Measurements from ENCODE around the gene AKR1C8.
A peak's percentile ranks its signal among the peaks of the same experiment; 100 is the strongest.
"Not testable (repeated sequence)": the region's sequence is repeated elsewhere in the genome, so short reads cannot be mapped to it uniquely, and the experiment has no call there.

The AKR1C8 gene

DNA sequence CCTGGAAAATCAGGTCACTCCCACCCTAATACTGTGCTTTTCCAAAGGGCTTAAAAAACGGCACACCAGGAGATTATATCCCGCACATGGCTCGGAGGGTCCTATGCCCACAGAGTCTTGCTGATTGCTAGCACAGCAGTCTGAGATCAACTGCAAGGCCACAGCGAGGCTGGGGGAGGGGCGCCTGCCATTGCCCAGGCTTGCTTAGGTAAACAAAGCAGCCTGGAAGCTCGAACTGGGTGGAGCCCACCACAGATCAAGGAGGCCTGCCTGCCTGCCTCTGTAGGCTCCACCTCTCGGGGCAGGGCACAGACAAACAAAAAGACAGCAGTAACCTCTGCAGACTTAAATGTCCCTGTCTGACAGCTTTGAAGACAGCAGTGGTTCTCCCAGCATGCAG is 38.0 kb upstream of the AKR1C8 start:
- H3K4me3 ChIP-seq (ENCODE audit: low read depth, low read length); H3K14ac ChIP-seq (ENCODE audit: low read length); H3K23ac ChIP-seq (ENCODE audit: low read length); H3K27ac ChIP-seq (ENCODE audit: low read depth, low read length); H2AK5ac ChIP-seq (ENCODE audit: low read length); H3K9me3 ChIP-seq (ENCODE audit: insufficient read depth, low read depth, low read length); H2BK12ac ChIP-seq (ENCODE audit: low read length); H4K12ac ChIP-seq (ENCODE audit: low read depth, low read length); H3K9ac ChIP-seq (ENCODE audit: low read length); DNase-seq; H4K8ac ChIP-seq (ENCODE audit: low read depth, low read length); H3K79me1 ChIP-seq (ENCODE audit: low read length); H2AFZ ChIP-seq (ENCODE audit: insufficient read depth, low read length, poor library complexity); H2BK5ac ChIP-seq (ENCODE audit: low read depth, low read length, poor library complexity); H2BK120ac ChIP-seq (ENCODE audit: insufficient read depth, low read length, poor library complexity); H3K18ac ChIP-seq (ENCODE audit: low read length); H3K79me2 ChIP-seq (ENCODE audit: control insufficient read depth, insufficient read depth, low read length, poor library complexity); H3K4me2 ChIP-seq (ENCODE audit: low read length); H3K4ac ChIP-seq (ENCODE audit: low read depth, low read length); H3K27me3 ChIP-seq (ENCODE audit: insufficient read depth, low read length); H3K4me1 ChIP-seq (ENCODE audit: control insufficient read depth in 1 of 2, insufficient read depth in 2 of 2, low read length in 2 of 2); H4K91ac ChIP-seq (ENCODE audit: low read depth, low read length); H3K36me3 ChIP-seq (ENCODE audit: control insufficient read depth in 1 of 2, insufficient read depth in 2 of 2, low read length in 2 of 2): not testable (repeated sequence)
- no CpG with 5 or more reads among the region's 7 CpGs for WGBS (ENCODE audit: extremely low coverage, insufficient coverage, insufficient read length)

DNA sequence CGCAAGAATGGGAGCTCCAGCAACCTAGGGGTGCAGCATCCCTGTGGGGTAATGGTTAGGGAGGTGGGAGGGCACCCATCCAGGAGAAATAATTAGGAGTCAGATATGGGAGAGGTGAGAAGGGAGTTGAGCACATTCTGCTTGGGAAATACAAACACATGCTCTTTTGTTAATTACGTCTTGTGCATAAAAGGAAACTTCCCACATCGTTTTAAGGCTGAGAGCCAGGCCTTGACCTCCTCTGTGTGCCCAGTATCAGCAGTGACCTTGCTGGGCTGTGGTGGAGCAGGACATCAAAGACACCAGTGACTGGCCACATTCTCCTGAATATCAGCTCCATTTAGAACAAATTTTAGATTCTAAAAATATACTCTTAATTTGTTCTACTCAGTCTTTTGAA is 34.3 kb upstream of the AKR1C8 start:
- no peaks in the 10 kb centered on the region for H3K79me2 ChIP-seq (ENCODE audit: control insufficient read depth, insufficient read depth, low read length, poor library complexity)
- no peak overlapping the region for H4K12ac ChIP-seq (ENCODE audit: low read depth, low read length)
- no peak for DNase-seq
- no peak overlapping the region for H4K8ac ChIP-seq (ENCODE audit: low read depth, low read length)
- H3K4me2 ChIP-seq (ENCODE audit: low read length), result no peak overlapping the region
- no peak overlapping the region for H3K4ac ChIP-seq (ENCODE audit: low read depth, low read length)
- H3K27me3 ChIP-seq (ENCODE audit: insufficient read depth, low read length), result no peaks in the 10 kb centered on the region
- peak overlapping the region; percentile 85 for H3K23ac ChIP-seq (ENCODE audit: low read length)
- no CpG with 5 or more reads among the region's 3 CpGs for WGBS (ENCODE audit: extremely low coverage, insufficient coverage, insufficient read length)
- H2BK5ac ChIP-seq (ENCODE audit: low read depth, low read length, poor library complexity), result no peak overlapping the region
- no peaks in the 10 kb centered on the region for H3K36me3 ChIP-seq (ENCODE audit: control insufficient read depth in 1 of 2, insufficient read depth in 2 of 2, low read length in 2 of 2)
- no peak overlapping the region for H3K27ac ChIP-seq (ENCODE audit: low read depth, low read length)
- H3K4me1 ChIP-seq (ENCODE audit: control insufficient read depth in 1 of 2, insufficient read depth in 2 of 2, low read length in 2 of 2), result no peaks in the 10 kb centered on the region
- no peak overlapping the region for H2AK5ac ChIP-seq (ENCODE audit: low read length)
- peak overlapping the region; percentile 22 for H3K9ac ChIP-seq (ENCODE audit: low read length)
- no peak overlapping the region for H2AFZ ChIP-seq (ENCODE audit: insufficient read depth, low read length, poor library complexity)
- H3K79me1 ChIP-seq (ENCODE audit: low read length), result no peaks in the 10 kb centered on the region
- H3K14ac ChIP-seq (ENCODE audit: low read length), result no peak overlapping the region
- no peak overlapping the region for H3K4me3 ChIP-seq (ENCODE audit: low read depth, low read length)
- no peak overlapping the region for H2BK12ac ChIP-seq (ENCODE audit: low read length)
- H3K18ac ChIP-seq (ENCODE audit: low read length), result no peak overlapping the region
- no peak overlapping the region for H4K91ac ChIP-seq (ENCODE audit: low read depth, low read length)
- no peak overlapping the region for H2BK120ac ChIP-seq (ENCODE audit: insufficient read depth, low read length, poor library complexity)
- no peaks in the 10 kb centered on the region for H3K9me3 ChIP-seq (ENCODE audit: insufficient read depth, low read depth, low read length)

DNA sequence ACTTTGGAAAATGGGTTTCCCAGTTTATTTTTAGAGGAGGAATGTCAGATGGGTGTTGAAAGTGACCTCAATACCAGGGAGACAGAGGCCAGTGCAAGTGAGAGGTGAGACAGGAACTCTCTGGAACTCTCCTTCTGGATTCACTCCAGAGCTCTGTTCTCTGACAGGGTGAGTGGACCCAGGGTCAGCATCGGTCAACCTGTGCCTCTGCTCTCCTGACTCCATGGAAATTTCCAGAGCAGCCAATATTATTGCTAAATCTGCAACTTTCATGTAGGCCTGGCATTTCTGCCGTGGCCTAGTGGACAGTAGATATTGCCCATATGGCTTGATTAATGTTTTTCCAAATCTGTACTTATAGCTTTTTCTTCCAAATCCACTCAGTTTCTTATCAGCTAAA is 31.9 kb upstream of the AKR1C8 start:
- no peaks in the 10 kb centered on the region for H3K36me3 ChIP-seq (ENCODE audit: control insufficient read depth in 1 of 2, insufficient read depth in 2 of 2, low read length in 2 of 2)
- H3K18ac ChIP-seq (ENCODE audit: low read length), result no peak overlapping the region
- no peak overlapping the region for H2AK5ac ChIP-seq (ENCODE audit: low read length)
- H2BK12ac ChIP-seq (ENCODE audit: low read length), result no peak overlapping the region
- H3K4me2 ChIP-seq (ENCODE audit: low read length), result no peak overlapping the region
- H3K9ac ChIP-seq (ENCODE audit: low read length), result no peak overlapping the region
- no peaks in the 10 kb centered on the region for H3K79me2 ChIP-seq (ENCODE audit: control insufficient read depth, insufficient read depth, low read length, poor library complexity)
- H3K9me3 ChIP-seq (ENCODE audit: insufficient read depth, low read depth, low read length), result peaks cover 3% of the 10 kb centered on the region
- no peak overlapping the region for H2AFZ ChIP-seq (ENCODE audit: insufficient read depth, low read length, poor library complexity)
- H3K14ac ChIP-seq (ENCODE audit: low read length), result no peak overlapping the region
- DNase-seq, result no peak
- H4K12ac ChIP-seq (ENCODE audit: low read depth, low read length), result no peak overlapping the region
- no peaks in the 10 kb centered on the region for H3K27me3 ChIP-seq (ENCODE audit: insufficient read depth, low read length)
- no peak overlapping the region for H3K27ac ChIP-seq (ENCODE audit: low read depth, low read length)
- H2BK120ac ChIP-seq (ENCODE audit: insufficient read depth, low read length, poor library complexity), result no peak overlapping the region
- H3K23ac ChIP-seq (ENCODE audit: low read length), result no peak overlapping the region
- H4K91ac ChIP-seq (ENCODE audit: low read depth, low read length), result no peak overlapping the region
- H3K4ac ChIP-seq (ENCODE audit: low read depth, low read length), result no peak overlapping the region
- no peak overlapping the region for H3K4me3 ChIP-seq (ENCODE audit: low read depth, low read length)
- WGBS (ENCODE audit: extremely low coverage, insufficient coverage, insufficient read length), result no CpG with 5 or more reads among the region's 2 CpGs
- H3K79me1 ChIP-seq (ENCODE audit: low read length), result no peaks in the 10 kb centered on the region
- no peak overlapping the region for H2BK5ac ChIP-seq (ENCODE audit: low read depth, low read length, poor library complexity)
- H3K4me1 ChIP-seq (ENCODE audit: control insufficient read depth in 1 of 2, insufficient read depth in 2 of 2, low read length in 2 of 2), result no peaks in the 10 kb centered on the region
- H4K8ac ChIP-seq (ENCODE audit: low read depth, low read length), result no peak overlapping the region

DNA sequence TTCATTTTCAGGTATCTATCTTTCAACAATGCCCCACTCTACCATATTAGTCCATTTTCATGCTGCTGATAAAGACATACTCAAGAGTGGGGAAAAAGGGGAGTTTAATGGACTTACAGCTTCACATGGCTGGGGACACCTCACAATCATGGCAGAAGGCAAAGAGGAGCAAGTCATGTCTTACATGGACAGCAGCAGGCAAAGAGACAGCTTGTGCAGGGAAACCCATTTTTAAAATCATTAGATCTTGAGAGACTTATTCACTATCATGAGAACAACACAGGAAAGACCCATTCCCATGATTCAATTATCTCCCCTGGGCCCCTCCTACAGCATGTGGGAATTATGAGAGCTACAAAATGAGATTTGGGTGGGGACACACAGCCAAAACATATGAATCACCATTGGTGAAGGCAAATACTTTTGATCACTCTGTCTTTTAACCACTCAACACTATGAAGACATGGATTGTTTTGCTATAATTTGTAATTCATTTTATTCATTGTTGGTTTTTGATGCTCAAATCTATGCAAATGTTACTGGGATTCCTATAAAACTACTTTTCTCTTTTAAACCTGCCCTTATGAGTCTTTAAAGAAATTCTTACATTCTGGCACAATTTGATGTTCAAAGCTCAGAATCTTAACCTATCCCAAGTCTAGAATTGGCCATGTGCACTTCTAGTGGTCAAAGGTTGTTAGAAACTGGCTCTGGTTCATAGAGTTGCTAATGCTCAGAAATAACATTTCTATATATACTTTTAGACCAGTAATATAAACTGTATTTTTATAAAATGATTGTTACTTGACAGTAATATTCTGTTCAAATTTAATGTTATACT is 27.0 kb upstream of the AKR1C8 start:
- Histone ChIP-seq H4K8ac (ENCODE audit: low read depth, low read length) (no peak overlapping the region), H4K12ac (ENCODE audit: low read depth, low read length) (no peak overlapping the region), H3K36me3 (ENCODE audit: control insufficient read depth in 1 of 2, insufficient read depth in 2 of 2, low read length in 2 of 2) (no peaks in the 10 kb centered on the region), H4K91ac (ENCODE audit: low read depth, low read length) (no peak overlapping the region), H3K9ac (ENCODE audit: low read length) (no peak overlapping the region), H3K9me3 (ENCODE audit: insufficient read depth, low read depth, low read length) (peaks cover 6% of the 10 kb centered on the region), H3K4me1 (ENCODE audit: control insufficient read depth in 1 of 2, insufficient read depth in 2 of 2, low read length in 2 of 2) (no peaks in the 10 kb centered on the region), H3K27me3 (ENCODE audit: insufficient read depth, low read length) (no peaks in the 10 kb centered on the region), H3K4me2 (ENCODE audit: low read length) (no peak overlapping the region), H2AK5ac (ENCODE audit: low read length) (no peak overlapping the region), H2BK5ac (ENCODE audit: low read depth, low read length, poor library complexity) (no peak overlapping the region), H3K4ac (ENCODE audit: low read depth, low read length) (no peak overlapping the region), H3K4me3 (ENCODE audit: low read depth, low read length) (no peak overlapping the region), H2AFZ (ENCODE audit: insufficient read depth, low read length, poor library complexity) (no peak overlapping the region), H3K18ac (ENCODE audit: low read length) (no peak overlapping the region), H3K14ac (ENCODE audit: low read length) (no peak overlapping the region), H3K23ac (ENCODE audit: low read length) (no peak overlapping the region), H2BK12ac (ENCODE audit: low read length) (no peak overlapping the region), H3K27ac (ENCODE audit: low read depth, low read length) (no peak overlapping the region), H3K79me1 (ENCODE audit: low read length) (no peaks in the 10 kb centered on the region), H3K79me2 (ENCODE audit: control insufficient read depth, insufficient read depth, low read length, poor library complexity) (no peaks in the 10 kb centered on the region), H2BK120ac (ENCODE audit: insufficient read depth, low read length, poor library complexity) (no peak overlapping the region)
- no peak for DNase-seq

All from trophoblast cell (in vitro differentiated cells and primary cell).